ENCODE results near the gene KCNE1. TPM values are rescaled to one million over a fixed set of nuclear protein-coding genes. Genes with fewer than 3 reads are reported as not detected.

Gene KCNE1
- total and polyA plus RNA-seq, 2 of the 13 experiments (the other 11 are each of a cell fraction or from before 2014, with no cell fraction given), result 0.35 TPM; not detected in 1

DNA sequence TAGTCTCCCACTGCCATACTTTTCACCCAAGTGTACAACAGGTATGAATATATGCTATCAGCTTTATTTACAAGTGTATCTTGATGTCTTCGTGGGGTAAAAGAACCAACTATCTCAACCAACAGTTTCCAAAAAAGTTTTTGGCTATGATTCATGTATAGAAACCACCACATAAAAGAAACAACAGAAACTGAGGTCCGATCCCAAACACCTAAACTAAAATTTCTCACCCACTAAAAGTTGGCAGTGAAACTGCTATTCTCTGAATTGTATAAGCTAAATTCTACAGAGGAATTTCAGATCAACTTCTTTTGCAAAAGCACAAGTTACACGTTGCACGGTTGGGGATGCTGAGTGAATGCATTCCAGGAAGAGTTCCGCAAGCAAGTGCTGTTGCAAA lies 5.0 kb upstream of the KCNE1 start (continued):
- TF ChIP-seq, protein P1, sequence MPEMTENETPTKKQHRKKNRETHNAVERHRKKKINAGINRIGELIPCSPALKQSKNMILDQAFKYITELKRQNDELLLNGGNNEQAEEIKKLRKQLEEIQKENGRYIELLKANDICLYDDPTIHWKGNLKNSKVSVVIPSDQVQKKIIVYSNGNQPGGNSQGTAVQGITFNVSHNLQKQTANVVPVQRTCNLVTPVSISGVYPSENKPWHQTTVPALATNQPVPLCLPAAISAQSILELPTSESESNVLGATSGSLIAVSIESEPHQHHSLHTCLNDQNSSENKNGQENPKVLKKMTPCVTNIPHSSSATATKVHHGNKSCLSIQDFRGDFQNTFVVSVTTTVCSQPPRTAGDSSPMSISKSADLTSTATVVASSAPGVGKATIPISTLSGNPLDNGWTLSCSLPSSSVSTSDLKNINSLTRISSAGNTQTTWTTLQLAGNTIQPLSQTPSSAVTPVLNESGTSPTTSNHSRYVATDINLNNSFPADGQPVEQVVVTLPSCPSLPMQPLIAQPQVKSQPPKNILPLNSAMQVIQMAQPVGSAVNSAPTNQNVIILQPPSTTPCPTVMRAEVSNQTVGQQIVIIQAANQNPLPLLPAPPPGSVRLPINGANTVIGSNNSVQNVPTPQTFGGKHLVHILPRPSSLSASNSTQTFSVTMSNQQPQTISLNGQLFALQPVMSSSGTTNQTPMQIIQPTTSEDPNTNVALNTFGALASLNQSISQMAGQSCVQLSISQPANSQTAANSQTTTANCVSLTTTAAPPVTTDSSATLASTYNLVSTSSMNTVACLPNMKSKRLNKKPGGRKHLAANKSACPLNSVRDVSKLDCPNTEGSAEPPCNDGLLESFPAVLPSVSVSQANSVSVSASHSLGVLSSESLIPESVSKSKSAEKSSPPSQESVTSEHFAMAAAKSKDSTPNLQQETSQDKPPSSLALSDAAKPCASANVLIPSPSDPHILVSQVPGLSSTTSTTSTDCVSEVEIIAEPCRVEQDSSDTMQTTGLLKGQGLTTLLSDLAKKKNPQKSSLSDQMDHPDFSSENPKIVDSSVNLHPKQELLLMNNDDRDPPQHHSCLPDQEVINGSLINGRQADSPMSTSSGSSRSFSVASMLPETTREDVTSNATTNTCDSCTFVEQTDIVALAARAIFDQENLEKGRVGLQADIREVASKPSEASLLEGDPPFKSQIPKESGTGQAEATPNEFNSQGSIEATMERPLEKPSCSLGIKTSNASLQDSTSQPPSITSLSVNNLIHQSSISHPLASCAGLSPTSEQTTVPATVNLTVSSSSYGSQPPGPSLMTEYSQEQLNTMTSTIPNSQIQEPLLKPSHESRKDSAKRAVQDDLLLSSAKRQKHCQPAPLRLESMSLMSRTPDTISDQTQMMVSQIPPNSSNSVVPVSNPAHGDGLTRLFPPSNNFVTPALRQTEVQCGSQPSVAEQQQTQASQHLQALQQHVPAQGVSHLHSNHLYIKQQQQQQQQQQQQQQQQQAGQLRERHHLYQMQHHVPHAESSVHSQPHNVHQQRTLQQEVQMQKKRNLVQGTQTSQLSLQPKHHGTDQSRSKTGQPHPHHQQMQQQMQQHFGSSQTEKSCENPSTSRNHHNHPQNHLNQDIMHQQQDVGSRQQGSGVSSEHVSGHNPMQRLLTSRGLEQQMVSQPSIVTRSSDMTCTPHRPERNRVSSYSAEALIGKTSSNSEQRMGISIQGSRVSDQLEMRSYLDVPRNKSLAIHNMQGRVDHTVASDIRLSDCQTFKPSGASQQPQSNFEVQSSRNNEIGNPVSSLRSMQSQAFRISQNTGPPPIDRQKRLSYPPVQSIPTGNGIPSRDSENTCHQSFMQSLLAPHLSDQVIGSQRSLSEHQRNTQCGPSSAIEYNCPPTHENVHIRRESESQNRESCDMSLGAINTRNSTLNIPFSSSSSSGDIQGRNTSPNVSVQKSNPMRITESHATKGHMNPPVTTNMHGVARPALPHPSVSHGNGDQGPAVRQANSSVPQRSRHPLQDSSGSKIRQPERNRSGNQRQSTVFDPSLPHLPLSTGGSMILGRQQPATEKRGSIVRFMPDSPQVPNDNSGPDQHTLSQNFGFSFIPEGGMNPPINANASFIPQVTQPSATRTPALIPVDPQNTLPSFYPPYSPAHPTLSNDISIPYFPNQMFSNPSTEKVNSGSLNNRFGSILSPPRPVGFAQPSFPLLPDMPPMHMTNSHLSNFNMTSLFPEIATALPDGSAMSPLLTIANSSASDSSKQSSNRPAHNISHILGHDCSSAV (CRISPR knock-in tag; IDR thresholded peaks at IDR 0.05; ENCODE audit: borderline replicate concordance), result no peak
- no peak for TF ChIP-seq NR2F1 (CRISPR knock-in tag; IDR thresholded peaks at IDR 0.05)

DNA sequence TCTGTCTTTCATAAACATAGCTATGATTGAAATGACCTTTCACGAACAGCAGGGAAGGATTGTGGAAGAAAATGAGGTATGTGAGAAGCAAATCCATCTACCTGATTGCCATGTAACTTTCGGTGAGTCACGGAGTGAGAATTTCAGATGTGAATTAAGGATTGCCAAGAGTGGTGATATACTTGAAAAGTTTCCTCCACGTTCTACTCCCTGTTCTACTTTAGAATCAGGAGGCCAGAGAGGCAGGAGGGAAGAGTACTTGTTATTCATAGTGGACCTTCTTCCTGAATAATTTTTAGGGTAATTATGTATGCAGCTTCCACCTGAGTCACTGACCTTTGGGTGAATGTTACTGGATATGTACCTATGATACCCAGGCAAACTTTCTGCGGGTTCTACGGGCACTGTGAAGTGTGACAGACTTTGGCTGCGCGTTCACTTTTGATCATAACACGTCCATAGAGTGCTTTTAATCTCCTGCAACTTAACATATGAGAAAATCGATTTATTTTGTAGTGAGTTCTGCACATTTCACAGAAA lies 2.6 kb upstream of the KCNE1 start:
- in situ Hi-C loops (cut with HindIII; ENCODE audit: extremely low pct_ligation_motif_present, low pct_unique_long_range_greater_than_20kb) (no loop called here), intact Hi-C loops (cut with micrococcal nuclease; ENCODE audit: unreplicated experiment) (no loop called here)
- Histone ChIP-seq H3K9ac (ENCODE audit: insufficient read depth, low read depth, low read length) (no peak overlapping the region), H3K27me3 (ENCODE audit: control insufficient read depth in 1 of 2, insufficient read depth in 2 of 2, low read length in 2 of 2) (no peaks in the 10 kb centered on the region), H2AFZ (ENCODE audit: low read length) (no peak overlapping the region), H3K27ac (ENCODE audit: extremely low read length, insufficient read depth, low read length) (no peak overlapping the region), H3K36me3 (replicated peaks in 1 of 2; ENCODE audit: control insufficient read depth in 1 of 2, insufficient read depth in 2 of 2, low read length in 2 of 2) (peaks cover 1 to 28% of the 10 kb centered on the region in 2 experiments), H3K79me2 (ENCODE audit: insufficient read depth, low read length) (no peaks in the 10 kb centered on the region), H3K4me2 (ENCODE audit: low read depth, low read length) (no peak overlapping the region), H3K4me1 (ENCODE audit: insufficient read depth, low read length) (peaks cover 6% of the 10 kb centered on the region; the same call in 1 of the 2 replicates), H4K20me1 (ENCODE audit: insufficient read depth, low read length) (no peaks in the 10 kb centered on the region), H3K4me3 (replicated peaks in 1 of 3; ENCODE audit: insufficient read depth in 1 of 3, low read depth in 2 of 3, low read length in 3 of 3) (no peak overlapping the region), H3K9me3 (ENCODE audit: low read length) (no peaks in the 10 kb centered on the region)
- ChIA-PET POLR2A (no interaction called here), CTCF (ENCODE audit: low intra/inter-chr PET ratio, low total read pairs) (no interaction called here)
- TF ChIP-seq, protein P2, sequence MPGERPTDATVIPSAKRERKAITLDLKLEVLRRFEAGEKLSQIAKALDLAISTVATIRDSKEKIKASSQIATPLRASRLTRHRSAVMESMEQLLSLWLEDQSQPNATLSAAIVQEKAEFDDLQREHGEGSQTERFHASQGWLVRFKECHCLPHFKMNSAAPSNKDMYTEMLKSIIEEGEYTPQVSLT (CRISPR knock-in tag; IDR thresholded peaks at IDR 0.05; ENCODE audit: borderline replicate concordance, low read depth), result no peak
- DNase-seq (ENCODE audit: low spot score), result no peak
- no peak for FAIRE-seq
- no peak for ATAC-seq
- no TSS peak for BruUV-seq (replicated peaks)
- 86% methylated on average over 10 of the region's 10 CpGs for WGBS (ENCODE audit: low lambda C conversion rate)
